ENCODE results near the gene DRC3.

The DRC3 gene

DNA sequence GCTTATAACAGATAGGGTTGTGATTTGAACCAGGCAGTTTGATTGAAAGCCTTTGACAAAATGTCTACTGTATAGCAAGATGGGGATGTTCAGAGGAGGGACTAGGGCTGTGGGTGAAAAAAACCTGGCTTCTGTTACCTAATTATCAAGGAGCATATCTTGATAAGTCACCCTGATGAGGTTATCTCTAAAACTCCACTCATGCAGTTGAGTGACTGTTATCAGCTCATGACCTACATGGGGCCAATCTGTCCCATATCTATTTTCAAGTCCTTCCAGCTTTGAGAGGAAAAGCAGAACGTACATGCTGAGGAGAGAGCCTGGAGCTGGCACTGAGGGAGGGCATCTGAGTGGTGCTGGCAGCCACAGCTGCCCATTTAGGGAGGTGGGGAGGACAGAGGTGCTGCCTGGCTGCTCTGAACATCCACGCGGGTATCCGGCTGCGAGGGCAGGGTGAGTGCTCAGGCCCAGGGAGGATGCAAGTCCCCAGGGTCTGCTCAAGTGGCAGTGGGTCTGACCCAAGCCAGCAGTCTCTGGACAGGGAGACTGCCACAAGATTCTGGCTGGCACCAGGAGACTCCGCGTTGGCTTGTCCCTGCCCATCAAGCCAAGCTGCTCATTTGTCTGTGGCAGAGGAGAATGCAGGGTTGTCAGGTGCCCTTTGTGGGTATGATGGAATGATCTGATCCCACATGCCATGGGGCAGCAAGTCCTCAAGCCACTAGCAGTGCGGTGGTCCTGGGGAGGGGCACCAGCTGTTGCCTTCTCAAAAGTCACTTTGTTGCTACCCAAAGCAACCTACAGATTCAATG, 37.2 kb downstream of the DRC3 start:
- no peak for DNase-seq (ENCODE audit: low read depth)
- H3K4me3 ChIP-seq (ENCODE audit: low read depth, low read length), result no peak overlapping the region
- TF ChIP-seq, protein P1, sequence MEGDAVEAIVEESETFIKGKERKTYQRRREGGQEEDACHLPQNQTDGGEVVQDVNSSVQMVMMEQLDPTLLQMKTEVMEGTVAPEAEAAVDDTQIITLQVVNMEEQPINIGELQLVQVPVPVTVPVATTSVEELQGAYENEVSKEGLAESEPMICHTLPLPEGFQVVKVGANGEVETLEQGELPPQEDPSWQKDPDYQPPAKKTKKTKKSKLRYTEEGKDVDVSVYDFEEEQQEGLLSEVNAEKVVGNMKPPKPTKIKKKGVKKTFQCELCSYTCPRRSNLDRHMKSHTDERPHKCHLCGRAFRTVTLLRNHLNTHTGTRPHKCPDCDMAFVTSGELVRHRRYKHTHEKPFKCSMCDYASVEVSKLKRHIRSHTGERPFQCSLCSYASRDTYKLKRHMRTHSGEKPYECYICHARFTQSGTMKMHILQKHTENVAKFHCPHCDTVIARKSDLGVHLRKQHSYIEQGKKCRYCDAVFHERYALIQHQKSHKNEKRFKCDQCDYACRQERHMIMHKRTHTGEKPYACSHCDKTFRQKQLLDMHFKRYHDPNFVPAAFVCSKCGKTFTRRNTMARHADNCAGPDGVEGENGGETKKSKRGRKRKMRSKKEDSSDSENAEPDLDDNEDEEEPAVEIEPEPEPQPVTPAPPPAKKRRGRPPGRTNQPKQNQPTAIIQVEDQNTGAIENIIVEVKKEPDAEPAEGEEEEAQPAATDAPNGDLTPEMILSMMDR (conservative IDR thresholded peaks at IDR 0.05; ENCODE audit: low read depth, low read length), result no peak

DNA sequence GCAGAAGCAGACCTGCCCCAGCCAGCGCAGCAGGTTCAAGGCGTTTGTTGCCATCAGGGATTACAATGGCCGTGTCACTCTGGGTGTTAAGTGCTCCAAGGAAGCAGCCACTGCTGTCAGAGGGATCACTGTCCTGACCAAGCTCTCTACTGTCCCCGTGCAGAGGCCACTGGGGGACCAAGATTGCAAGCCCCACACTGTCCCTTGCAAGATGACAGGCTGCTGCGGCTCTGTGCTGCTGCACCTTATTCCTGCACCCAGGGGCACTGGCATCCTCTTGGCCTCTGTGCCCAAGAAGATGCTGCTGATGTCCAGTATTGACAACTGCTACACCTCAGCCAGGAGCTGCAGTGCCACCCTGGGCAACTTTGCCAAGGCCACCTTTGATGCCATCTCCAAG, 38.6 kb downstream of the DRC3 start:
- TF ChIP-seq, protein P1 (conservative IDR thresholded peaks at IDR 0.05; ENCODE audit: low read depth, low read length), result no peak
- no peak for DNase-seq (ENCODE audit: low read depth)
- H3K4me3 ChIP-seq (ENCODE audit: low read depth, low read length), result no peak overlapping the region

DNA sequence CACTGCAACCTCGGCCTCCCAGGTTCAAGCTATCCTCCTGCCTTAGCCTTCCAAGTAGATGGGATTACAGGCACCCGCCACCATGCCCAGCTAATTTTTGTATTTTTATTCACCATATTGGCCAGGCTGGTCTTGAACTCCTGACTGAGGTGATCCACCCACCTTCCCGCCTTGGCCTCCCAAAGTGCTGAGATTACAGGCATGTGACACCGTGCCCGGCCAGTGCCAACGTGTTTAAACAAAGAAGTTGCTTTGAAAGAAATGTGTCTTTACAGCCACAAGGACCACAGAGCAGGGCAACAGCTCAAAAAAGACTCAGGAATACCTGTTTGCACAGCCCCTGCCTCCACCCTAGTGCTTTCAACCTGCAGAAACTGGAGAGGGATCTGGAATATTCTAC, 41.3 kb downstream of the DRC3 start:
- no peak for DNase-seq (ENCODE audit: low read depth)
- no peak overlapping the region for H3K4me3 ChIP-seq (ENCODE audit: low read depth, low read length)
- TF ChIP-seq, protein P1 (conservative IDR thresholded peaks at IDR 0.05; ENCODE audit: low read depth, low read length), result no peak

DNA sequence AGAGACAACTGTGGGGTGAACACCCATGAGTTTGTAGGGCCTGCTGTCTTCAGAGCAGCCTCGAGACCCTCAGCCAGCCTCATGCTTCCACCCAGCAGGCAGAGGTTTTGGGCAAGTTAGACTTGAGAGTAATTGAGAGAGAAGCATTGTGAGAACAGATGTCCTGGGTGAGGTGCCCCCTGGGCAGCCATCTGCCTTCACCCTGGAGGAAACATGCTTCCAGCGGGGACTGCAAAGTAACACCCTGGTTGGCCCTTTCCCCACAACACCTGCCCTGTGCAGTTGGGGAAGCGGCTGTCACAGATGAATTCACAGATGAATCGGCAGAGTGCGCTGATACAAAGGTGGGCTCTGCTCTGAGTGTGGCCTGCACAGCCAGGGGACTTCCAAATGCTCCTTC, 42.9 kb downstream of the DRC3 start:
- TF ChIP-seq, protein P1 (conservative IDR thresholded peaks at IDR 0.05; ENCODE audit: low read depth, low read length), result no peak
- no peak for DNase-seq (ENCODE audit: low read depth)
- H3K4me3 ChIP-seq (ENCODE audit: low read depth, low read length), result no peak overlapping the region

DNA sequence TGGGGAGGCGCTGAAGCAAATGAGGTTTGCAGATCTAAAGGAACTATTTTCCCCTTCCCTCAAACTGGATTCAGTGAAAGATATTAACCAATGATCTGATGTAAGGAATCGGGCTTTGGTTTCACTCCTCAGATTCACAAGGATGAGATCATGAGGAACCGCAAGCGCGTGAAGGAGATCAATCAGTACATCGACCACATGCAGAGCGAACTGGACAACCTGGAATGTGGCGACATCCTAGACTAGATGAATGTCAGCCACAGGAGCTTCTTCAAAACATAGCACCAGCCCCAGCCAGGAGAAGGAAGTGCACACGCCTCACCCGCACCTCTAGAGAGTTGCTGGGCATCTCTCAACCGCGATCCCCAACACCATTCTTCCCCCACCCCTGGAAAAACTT, 43.8 kb downstream of the DRC3 start:
- TF ChIP-seq, protein P1 (conservative IDR thresholded peaks at IDR 0.05; ENCODE audit: low read depth, low read length), result no peak
- no peak overlapping the region for H3K4me3 ChIP-seq (ENCODE audit: low read depth, low read length)
- no peak for DNase-seq (ENCODE audit: low read depth)

DNA sequence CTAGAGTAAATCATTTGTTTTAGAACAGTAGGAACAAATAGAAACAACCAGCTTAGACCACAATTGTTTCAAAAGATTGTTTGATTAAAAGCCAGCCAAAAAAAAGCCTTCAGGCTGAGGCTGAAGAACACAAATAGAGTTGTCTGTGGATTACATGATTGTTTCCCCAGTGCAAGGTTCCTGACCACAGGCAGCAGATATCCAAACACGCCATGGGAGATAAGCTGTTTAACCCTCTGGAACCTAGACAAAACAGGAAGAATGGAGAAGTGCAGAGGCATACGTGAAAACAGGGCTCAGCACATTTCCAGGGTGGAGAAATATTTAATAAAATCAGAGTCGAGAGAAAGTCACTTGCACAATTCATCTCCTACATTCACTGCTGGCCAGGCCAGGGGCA, 45.3 kb downstream of the DRC3 start:
- TF ChIP-seq, protein P1 (conservative IDR thresholded peaks at IDR 0.05; ENCODE audit: low read depth, low read length), result no peak
- no peak overlapping the region for H3K4me3 ChIP-seq (ENCODE audit: low read depth, low read length)
- DNase-seq (ENCODE audit: low read depth), result peak; percentile 64

DNA sequence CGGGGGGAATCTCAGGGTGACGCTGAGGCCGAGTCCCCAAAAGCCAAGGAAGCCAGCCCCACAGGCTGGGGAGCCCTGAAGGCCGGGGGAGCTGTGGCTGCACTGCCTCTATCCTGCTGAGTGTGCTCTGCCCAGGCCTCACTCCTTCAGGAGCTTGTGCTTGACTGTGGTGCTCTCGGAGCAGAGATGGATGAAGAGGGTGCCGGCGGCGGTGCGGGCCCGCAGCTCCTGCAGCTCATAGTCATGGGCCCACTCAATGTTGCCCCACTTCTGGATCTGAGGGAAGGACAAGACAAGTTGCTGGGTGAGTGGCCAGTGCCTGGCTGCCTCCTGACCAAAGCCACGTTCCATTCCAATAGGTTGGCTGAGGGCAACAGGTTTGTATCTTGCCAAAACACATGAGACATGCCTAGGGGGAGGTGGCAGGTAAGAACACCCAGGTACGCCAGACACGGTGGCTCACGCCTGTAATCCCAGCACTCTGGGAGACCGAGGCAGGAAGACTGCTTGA, 45.8 kb downstream of the DRC3 start:
- no peak for DNase-seq (ENCODE audit: low read depth)
- no peak overlapping the region for H3K4me3 ChIP-seq (ENCODE audit: low read depth, low read length)
- TF ChIP-seq, protein P1 (conservative IDR thresholded peaks at IDR 0.05; ENCODE audit: low read depth, low read length), result no peak
